K562 (cell line): Measurements from ENCODE around the gene VSIG4. TPM values are rescaled to one million over a fixed set of nuclear protein-coding genes. Genes with fewer than 3 reads are reported as not detected.

Experiments used
- AFF1 ChIP-seq, 2 experiments: fragments of 450-650 bp; IDR thresholded peaks; 2 replicates each; pipeline ENCODE4 v1.6.1; 2018; ENCODE audit warnings: mild to moderate bottlenecking in 2 of 2, low read depth in 1 of 2; ENCODE audit not compliant: partially characterized antibody in 2 of 2
- BRD4 ChIP-seq: fragments of 200-600 bp; sonication (generic); IDR thresholded peaks from 2 replicates; pipeline ENCODE4 v1.6.1; 2017; ENCODE audit warnings: inconsistent platforms
- MYC ChIP-seq, 2 experiments: fragments of 250-450 bp in 1 of 2; sonication (Bioruptor Pico) in 1 of 2; IDR thresholded peaks; 2 replicates each; pipeline versions ENCODE4 v1.5.1 to v1.6.1; 2012 to 2021; ENCODE audit warnings: low read depth in 2 of 2, borderline replicate concordance in 1 of 2, improper control_type of control experiment in 1 of 2, low read length in 1 of 2, mild to moderate bottlenecking in 1 of 2, moderate library complexity in 1 of 2
- POLR2B ChIP-seq: fragments of 450-650 bp; IDR thresholded peaks from 2 replicates; pipeline ENCODE4 v1.6.1; 2018; ENCODE audit warnings: low read depth; ENCODE audit not compliant: partially characterized antibody
- POLR2G ChIP-seq: fragments of 200-400 bp; formaldehyde crosslinking; IDR thresholded peaks from 2 replicates; pipeline ENCODE4 v1.6.1; 2017; ENCODE audit warnings: low read depth, mild to moderate bottlenecking, antibody characterized with exemption, low read length, moderate library complexity
- SIN3B ChIP-seq: fragments of 450-650 bp; IDR thresholded peaks from 2 replicates; pipeline ENCODE4 v1.6.1; 2017; ENCODE audit warnings: low read depth, mild to moderate bottlenecking, moderate library complexity
- SMAD1 ChIP-seq: fragments of 150-350 bp; IDR thresholded peaks from 2 replicates; pipeline ENCODE4 v1.6.1; 2014; ENCODE audit warnings: low read length, low read depth; ENCODE audit not compliant: partially characterized antibody
- SUPT5H ChIP-seq: fragments of 450-650 bp; IDR thresholded peaks from 2 replicates; pipeline ENCODE4 v1.6.1; 2016
- TEAD4 ChIP-seq, 2 experiments: sonication (generic) in 1 of 2; formaldehyde crosslinking in 1 of 2; IDR thresholded peaks; 2 replicates each; pipeline versions ENCODE4 v1.6.1 to v1.8.0; 2012 to 2022; ENCODE audit warnings: borderline replicate concordance in 1 of 2, inconsistent platforms in 1 of 2, low read length in 1 of 2, mild to moderate bottlenecking in 1 of 2, missing genetic modification reagents in 1 of 2
- ZFP91 ChIP-seq: sonication (generic); formaldehyde crosslinking; IDR thresholded peaks from 2 replicates; pipeline ENCODE4 v1.8.0; 2022; ENCODE audit warnings: mild to moderate bottlenecking, missing genetic modification reagents
- polyA plus RNA-seq, 8 experiments: library from polyadenylated mRNA; depleted of rRNA in 4 of 8; stranded (reverse) in 5 of 8; unstranded in 3 of 8; fragments of >200 nt; fragmentation: Nextera tagmentation in 2 of 8; fragmentation: Illumina TruSeq in 1 of 8; extraction: Ambion mirVana in 2 of 8; extraction: Trizol in 1 of 8; gene quantifications; 2 replicates each; pipeline versions ENCODE4 v1.2.1 to v1.2.3, GENCODE V29; 2011 to 2014; ENCODE audit warnings: inconsistent platforms in 1 of 8, missing spikeins in 1 of 8
- total RNA-seq, 7 experiments: library from RNA; depleted of rRNA in 6 of 7; stranded (reverse); fragments of >200 nt in 6 of 7; fragmentation: Illumina TruSeq in 2 of 7; extraction: Trizol in 2 of 7; gene quantifications; 2 replicates each; pipeline versions ENCODE4 v1.2.1 to v1.2.3, GENCODE V29; 2011 to 2021; ENCODE audit warnings: low replicate concordance in 1 of 7

The VSIG4 gene
- total and polyA plus RNA-seq, 9 of the 15 experiments (the other 6 are each of a cell fraction or from before 2014, with no cell fraction given): 0.22 to 1.6 (median 0.46) TPM; not detected in 1

- TF ChIP-seq AFF1 (IDR thresholded peaks at IDR 0.05; ENCODE audit: low read depth in 1 of 2, partially characterized antibody in 2 of 2): peak; percentile 46 to 70
- TF ChIP-seq POLR2G: peak; percentile 63; the same call in 1 of the 2 replicates
- no peak for TF ChIP-seq TEAD4 (IDR thresholded peaks at IDR 0.05; ENCODE audit: low read length)
- no peak for TF ChIP-seq TEAD4 (CRISPR knock-in tag; IDR thresholded peaks at IDR 0.05; ENCODE audit: borderline replicate concordance)
- peak; percentile 23 for TF ChIP-seq SMAD1
- no peak for TF ChIP-seq ZFP91 (CRISPR knock-in tag)
- no peak for TF ChIP-seq SIN3B
- TF ChIP-seq SUPT5H: peak; percentile 51
- peak; percentile 41 for TF ChIP-seq POLR2B
- 0 out of 2 replicates have a peak, but pooled peaks have one; percentile 35 for TF ChIP-seq BRD4
- no peak for TF ChIP-seq MYC (IDR thresholded peaks at IDR 0.05; ENCODE audit: low read depth, low read length)
- TF ChIP-seq MYC (CRISPR knock-in tag; IDR thresholded peaks at IDR 0.05; ENCODE audit: borderline replicate concordance, low read depth): peak; percentile 18; the same call in 1 of the 2 replicates
Measured at GRCh38 chrX:66015900-66016689, 23.8 kb downstream of the VSIG4 start (continued).
